ENCODE measurements around the gene NFS1. TPM values are rescaled to one million over a fixed set of nuclear protein-coding genes. Genes with fewer than 3 reads are reported as not detected.

Gene NFS1
- total RNA-seq, 1 donor from 2014 or later: 22.2 TPM

DNA sequence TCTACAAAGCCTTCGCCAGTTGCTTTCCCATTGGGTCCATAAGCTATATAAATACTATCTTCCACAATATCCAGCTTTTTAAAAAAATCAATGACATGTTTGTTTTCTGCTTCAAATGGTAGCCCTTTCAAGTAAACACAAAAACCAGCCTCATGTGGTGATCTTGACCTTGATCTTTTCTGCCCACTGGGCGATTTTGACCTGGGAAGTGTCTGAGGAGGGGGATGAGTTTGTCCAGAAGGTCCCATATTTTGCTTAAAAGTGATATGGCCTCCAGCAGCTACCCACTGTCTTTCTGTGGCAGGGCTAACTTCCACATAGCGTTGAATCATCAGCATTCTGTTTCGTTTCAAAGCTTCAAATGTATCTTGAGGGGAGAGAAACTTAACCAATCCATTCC is 45.3 kb downstream of the NFS1 start:
- H3K9me3 ChIP-seq: no peaks in the 10 kb centered on the region
- no peaks in the 10 kb centered on the region for H3K27me3 ChIP-seq (ENCODE audit: low read depth)
- DNase-seq (no peak), ATAC-seq (no peak)
- H3K4me1 ChIP-seq: peaks cover 57% of the 10 kb centered on the region
- intact Hi-C loops (cut with DNase I): no loop called here
- TF ChIP-seq, protein P1, sequence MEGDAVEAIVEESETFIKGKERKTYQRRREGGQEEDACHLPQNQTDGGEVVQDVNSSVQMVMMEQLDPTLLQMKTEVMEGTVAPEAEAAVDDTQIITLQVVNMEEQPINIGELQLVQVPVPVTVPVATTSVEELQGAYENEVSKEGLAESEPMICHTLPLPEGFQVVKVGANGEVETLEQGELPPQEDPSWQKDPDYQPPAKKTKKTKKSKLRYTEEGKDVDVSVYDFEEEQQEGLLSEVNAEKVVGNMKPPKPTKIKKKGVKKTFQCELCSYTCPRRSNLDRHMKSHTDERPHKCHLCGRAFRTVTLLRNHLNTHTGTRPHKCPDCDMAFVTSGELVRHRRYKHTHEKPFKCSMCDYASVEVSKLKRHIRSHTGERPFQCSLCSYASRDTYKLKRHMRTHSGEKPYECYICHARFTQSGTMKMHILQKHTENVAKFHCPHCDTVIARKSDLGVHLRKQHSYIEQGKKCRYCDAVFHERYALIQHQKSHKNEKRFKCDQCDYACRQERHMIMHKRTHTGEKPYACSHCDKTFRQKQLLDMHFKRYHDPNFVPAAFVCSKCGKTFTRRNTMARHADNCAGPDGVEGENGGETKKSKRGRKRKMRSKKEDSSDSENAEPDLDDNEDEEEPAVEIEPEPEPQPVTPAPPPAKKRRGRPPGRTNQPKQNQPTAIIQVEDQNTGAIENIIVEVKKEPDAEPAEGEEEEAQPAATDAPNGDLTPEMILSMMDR (IDR thresholded peaks at IDR 0.05): no peak
- H3K36me3 ChIP-seq: peaks cover 32% of the 10 kb centered on the region
- no peak overlapping the region for H3K4me3 ChIP-seq
- no peak overlapping the region for H3K27ac ChIP-seq

DNA sequence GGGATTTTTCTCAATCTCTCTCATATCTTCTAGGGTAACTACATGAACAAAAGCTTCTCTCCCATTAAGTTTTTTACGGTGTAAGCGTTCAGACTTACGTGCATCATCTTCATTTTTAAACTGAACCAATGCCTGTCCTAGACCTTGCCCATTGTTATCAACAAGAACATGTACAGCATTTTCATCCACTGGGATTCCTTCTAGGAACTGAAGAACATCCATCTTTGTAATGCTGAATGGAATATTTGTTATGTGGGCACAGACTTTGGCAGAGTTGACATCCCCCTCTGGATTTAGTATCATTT is 45.8 kb downstream of the NFS1 start:
- Histone ChIP-seq H3K27me3 (ENCODE audit: low read depth) (no peaks in the 10 kb centered on the region), H3K4me1 (peaks cover 57% of the 10 kb centered on the region), H3K9me3 (no peaks in the 10 kb centered on the region), H3K27ac (no peak overlapping the region), H3K4me3 (no peak overlapping the region), H3K36me3 (peaks cover 32% of the 10 kb centered on the region)
- intact Hi-C loops (cut with DNase I): no loop called here
- ATAC-seq (no peak), DNase-seq (no peak)
- TF ChIP-seq, protein P1 (IDR thresholded peaks at IDR 0.05): no peak

DNA sequence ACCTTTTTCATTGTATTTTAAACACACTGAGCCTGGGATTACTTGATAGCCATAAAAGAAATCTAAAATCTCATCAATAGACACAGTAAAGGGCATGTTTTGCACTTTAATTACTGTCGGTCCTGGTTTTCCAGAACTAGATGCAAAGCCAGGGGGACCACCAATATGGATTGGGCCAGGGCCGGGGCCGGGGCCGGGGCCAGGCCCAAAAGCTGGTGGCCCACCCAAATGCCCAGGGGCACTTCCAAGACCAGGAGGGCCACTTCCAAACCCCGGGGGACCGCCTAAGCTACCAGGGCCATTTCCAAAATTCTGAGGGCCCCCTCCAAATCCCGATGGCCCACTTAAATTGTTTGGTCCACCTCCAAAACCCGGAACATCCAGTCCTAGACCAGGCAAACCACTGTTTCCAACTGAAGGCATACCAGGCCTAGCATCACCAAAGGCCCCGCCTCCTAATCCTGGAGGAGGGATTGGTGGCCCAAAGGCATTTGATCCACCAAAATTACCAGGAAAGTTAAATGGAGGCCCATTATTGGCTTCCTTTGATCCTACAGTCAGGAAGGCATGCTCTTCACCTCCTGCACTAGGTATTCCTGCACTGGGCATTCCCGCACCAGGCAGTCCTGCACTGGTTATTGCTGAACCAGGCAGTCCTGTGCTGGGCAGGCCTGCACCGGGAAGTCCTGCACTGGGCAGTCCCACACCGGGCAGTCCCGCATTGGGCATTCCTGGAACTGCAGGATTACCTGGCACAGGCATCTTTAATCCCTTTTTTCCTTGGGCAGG is 46.3 kb downstream of the NFS1 start:
- ATAC-seq (no peak), DNase-seq (no peak)
- peaks cover 54% of the 10 kb centered on the region for H3K4me1 ChIP-seq
- H3K9me3 ChIP-seq: no peaks in the 10 kb centered on the region
- no peak overlapping the region for H3K4me3 ChIP-seq
- intact Hi-C loops (cut with DNase I): no loop called here
- peaks cover 32% of the 10 kb centered on the region for H3K36me3 ChIP-seq
- no peaks in the 10 kb centered on the region for H3K27me3 ChIP-seq (ENCODE audit: low read depth)
- H3K27ac ChIP-seq: no peak overlapping the region
- TF ChIP-seq, protein P1 (IDR thresholded peaks at IDR 0.05): no peak

DNA sequence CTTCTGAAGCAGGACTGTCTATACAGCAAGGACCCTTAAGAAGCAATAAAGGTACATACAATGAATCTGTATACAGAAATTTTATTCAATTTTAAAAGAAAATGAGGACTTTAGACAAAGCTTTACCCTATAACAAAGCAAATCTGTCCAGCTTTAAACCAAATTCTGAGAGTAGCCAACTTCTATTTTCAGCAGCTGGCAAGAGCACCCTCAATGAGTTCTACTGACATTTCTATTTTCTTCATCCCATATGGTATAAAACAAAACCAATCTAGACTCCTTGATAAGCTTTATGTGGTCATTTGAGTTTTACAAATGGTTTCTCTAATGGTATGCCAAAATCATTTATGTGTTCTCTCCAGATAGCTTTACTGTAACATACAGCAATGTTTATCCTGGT is 47.2 kb downstream of the NFS1 start:
- TF ChIP-seq, protein P1 (IDR thresholded peaks at IDR 0.05): no peak
- no peaks in the 10 kb centered on the region for H3K9me3 ChIP-seq
- H3K27ac ChIP-seq: no peak overlapping the region
- ATAC-seq (no peak), DNase-seq (no peak)
- intact Hi-C loops (cut with DNase I): no loop called here
- H3K4me1 ChIP-seq: peaks cover 45% of the 10 kb centered on the region
- H3K27me3 ChIP-seq (ENCODE audit: low read depth): no peaks in the 10 kb centered on the region
- peaks cover 32% of the 10 kb centered on the region for H3K36me3 ChIP-seq
- no peak overlapping the region for H3K4me3 ChIP-seq

DNA sequence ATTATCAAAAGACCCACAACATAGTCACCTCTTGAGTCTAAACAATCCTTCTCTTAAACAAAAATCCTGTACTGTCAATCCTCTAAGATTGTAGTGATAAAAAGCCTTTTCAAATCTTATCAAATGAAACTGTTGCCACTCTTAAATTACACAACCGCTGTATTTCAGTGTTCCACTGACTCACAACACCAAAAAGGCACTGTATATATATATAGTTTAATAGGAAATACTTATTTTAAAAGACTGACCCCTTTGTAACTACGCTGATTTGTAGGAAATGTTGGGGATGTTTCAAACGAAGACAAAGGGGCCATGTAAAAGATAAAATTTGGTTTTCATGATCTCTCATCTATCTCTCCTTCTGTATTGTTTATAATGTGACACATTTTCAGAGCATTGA is 48.5 kb downstream of the NFS1 start:
- H3K36me3 ChIP-seq: peaks cover 32% of the 10 kb centered on the region
- peaks cover 35% of the 10 kb centered on the region for H3K4me1 ChIP-seq
- intact Hi-C loops (cut with DNase I): no loop called here
- no peaks in the 10 kb centered on the region for H3K9me3 ChIP-seq
- DNase-seq: no peak
- H3K27ac ChIP-seq: no peak overlapping the region
- H3K27me3 ChIP-seq (ENCODE audit: low read depth): no peaks in the 10 kb centered on the region
- ATAC-seq: no peak
- TF ChIP-seq, protein P1 (IDR thresholded peaks at IDR 0.05): no peak
- H3K4me3 ChIP-seq: no peak overlapping the region

Measured in lower lobe of right lung (tissue), 2 donors.